H1 (cell line): ENCODE data around the gene FARS2. TPM values are rescaled to one million over a fixed set of nuclear protein-coding genes. Genes with fewer than 3 reads are reported as not detected.

Experiments
- BRCA1 ChIP-seq: IDR thresholded peaks from 2 replicates; pipeline ENCODE4 v1.6.1; 2012; ENCODE audit warnings: low read depth, low read length, improper control_type of control experiment
- CREB1 ChIP-seq: IDR thresholded peaks from 2 replicates; pipeline ENCODE4 v1.6.1; 2012; ENCODE audit warnings: inconsistent platforms
- GABPA ChIP-seq: IDR thresholded peaks from 2 replicates; pipeline ENCODE4 v1.6.1; 2011; ENCODE audit warnings: mild to moderate bottlenecking, low read length, moderate library complexity, borderline replicate concordance; ENCODE audit not compliant: insufficient read depth
- NRF1 ChIP-seq: IDR thresholded peaks from 2 replicates; pipeline ENCODE4 v1.6.1; 2011; ENCODE audit warnings: mild to moderate bottlenecking, low read depth, low read length, improper control_type of control experiment
- RXRA ChIP-seq: IDR thresholded peaks from 2 replicates; pipeline ENCODE4 v1.6.1; 2011; ENCODE audit warnings: low read depth, mild to moderate bottlenecking, low read length, moderate library complexity; ENCODE audit not compliant: insufficient read depth
- TAF7 ChIP-seq: optimal IDR thresholded peaks from 2 replicates; pipeline ENCODE3; 2011; ENCODE audit warnings: low read depth, mild to moderate bottlenecking, inconsistent platforms, low read length, moderate library complexity, borderline replicate concordance
- TEAD4 ChIP-seq: IDR thresholded peaks from 2 replicates; pipeline ENCODE4 v1.6.1; 2012; ENCODE audit warnings: low read depth, low read length, inconsistent platforms, mixed read lengths
- polyA plus RNA-seq, 7 experiments: library from polyadenylated mRNA; depleted of rRNA in 3 of 7; stranded (reverse) in 5 of 7; unstranded in 2 of 7; fragments of >200 nt in 5 of 7; fragments of 200-250 nt in 2 of 7; gene quantifications; 1 replicate in 5 of 7; 2 replicates in 1 of 7; 4 replicates in 1 of 7; pipeline versions ENCODE4 v1.2.1 to v1.2.3, GENCODE V29; 2011 to 2013; ENCODE audit warnings: missing spikeins in 2 of 7, mixed read lengths in 2 of 7
- total RNA-seq: library from RNA; stranded (reverse); fragmentation: NEBNext Ultra II Directional; extraction: Animal tissue kit (Norgen Biotek cat#: 25700); gene quantifications from 2 replicates; pipeline ENCODE4 v1.2.1, GENCODE V29; 2021
- TF ChIP-seq, protein P1 (sequence below): fragments of 300-600 bp; sonication (generic); IDR thresholded peaks from 2 replicates; pipeline ENCODE4 v1.7.1; 2012; ENCODE audit warnings: low read length, moderate library complexity, mild to moderate bottlenecking, inconsistent platforms; ENCODE audit not compliant: insufficient replicate concordance

FARS2 gene
- total and polyA plus RNA-seq, 2 of the 8 experiments (the other 6 are each of a cell fraction or from before 2014, with no cell fraction given): 11.7 to 14.4 TPM

DNA sequence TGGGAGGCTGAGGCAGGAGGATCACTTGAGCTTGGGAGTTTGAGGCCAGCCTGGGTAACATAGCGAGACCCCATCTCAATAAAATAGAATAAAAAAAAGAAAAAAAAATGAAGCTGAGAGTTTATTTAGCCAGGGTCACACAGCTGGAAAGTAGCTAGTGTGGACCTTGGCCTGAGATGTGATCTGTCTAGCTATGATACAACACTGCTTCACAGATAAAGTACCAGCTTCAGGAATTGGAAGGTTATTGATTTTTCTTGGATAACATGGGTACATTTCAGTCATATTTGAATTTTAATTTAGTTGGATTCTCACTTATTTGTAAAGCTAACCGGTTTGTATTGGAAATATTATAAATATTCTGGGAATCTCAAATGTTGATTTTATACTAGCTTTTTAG is 5.1 kb downstream of the FARS2 start (continued):
- TF ChIP-seq, protein P1, sequence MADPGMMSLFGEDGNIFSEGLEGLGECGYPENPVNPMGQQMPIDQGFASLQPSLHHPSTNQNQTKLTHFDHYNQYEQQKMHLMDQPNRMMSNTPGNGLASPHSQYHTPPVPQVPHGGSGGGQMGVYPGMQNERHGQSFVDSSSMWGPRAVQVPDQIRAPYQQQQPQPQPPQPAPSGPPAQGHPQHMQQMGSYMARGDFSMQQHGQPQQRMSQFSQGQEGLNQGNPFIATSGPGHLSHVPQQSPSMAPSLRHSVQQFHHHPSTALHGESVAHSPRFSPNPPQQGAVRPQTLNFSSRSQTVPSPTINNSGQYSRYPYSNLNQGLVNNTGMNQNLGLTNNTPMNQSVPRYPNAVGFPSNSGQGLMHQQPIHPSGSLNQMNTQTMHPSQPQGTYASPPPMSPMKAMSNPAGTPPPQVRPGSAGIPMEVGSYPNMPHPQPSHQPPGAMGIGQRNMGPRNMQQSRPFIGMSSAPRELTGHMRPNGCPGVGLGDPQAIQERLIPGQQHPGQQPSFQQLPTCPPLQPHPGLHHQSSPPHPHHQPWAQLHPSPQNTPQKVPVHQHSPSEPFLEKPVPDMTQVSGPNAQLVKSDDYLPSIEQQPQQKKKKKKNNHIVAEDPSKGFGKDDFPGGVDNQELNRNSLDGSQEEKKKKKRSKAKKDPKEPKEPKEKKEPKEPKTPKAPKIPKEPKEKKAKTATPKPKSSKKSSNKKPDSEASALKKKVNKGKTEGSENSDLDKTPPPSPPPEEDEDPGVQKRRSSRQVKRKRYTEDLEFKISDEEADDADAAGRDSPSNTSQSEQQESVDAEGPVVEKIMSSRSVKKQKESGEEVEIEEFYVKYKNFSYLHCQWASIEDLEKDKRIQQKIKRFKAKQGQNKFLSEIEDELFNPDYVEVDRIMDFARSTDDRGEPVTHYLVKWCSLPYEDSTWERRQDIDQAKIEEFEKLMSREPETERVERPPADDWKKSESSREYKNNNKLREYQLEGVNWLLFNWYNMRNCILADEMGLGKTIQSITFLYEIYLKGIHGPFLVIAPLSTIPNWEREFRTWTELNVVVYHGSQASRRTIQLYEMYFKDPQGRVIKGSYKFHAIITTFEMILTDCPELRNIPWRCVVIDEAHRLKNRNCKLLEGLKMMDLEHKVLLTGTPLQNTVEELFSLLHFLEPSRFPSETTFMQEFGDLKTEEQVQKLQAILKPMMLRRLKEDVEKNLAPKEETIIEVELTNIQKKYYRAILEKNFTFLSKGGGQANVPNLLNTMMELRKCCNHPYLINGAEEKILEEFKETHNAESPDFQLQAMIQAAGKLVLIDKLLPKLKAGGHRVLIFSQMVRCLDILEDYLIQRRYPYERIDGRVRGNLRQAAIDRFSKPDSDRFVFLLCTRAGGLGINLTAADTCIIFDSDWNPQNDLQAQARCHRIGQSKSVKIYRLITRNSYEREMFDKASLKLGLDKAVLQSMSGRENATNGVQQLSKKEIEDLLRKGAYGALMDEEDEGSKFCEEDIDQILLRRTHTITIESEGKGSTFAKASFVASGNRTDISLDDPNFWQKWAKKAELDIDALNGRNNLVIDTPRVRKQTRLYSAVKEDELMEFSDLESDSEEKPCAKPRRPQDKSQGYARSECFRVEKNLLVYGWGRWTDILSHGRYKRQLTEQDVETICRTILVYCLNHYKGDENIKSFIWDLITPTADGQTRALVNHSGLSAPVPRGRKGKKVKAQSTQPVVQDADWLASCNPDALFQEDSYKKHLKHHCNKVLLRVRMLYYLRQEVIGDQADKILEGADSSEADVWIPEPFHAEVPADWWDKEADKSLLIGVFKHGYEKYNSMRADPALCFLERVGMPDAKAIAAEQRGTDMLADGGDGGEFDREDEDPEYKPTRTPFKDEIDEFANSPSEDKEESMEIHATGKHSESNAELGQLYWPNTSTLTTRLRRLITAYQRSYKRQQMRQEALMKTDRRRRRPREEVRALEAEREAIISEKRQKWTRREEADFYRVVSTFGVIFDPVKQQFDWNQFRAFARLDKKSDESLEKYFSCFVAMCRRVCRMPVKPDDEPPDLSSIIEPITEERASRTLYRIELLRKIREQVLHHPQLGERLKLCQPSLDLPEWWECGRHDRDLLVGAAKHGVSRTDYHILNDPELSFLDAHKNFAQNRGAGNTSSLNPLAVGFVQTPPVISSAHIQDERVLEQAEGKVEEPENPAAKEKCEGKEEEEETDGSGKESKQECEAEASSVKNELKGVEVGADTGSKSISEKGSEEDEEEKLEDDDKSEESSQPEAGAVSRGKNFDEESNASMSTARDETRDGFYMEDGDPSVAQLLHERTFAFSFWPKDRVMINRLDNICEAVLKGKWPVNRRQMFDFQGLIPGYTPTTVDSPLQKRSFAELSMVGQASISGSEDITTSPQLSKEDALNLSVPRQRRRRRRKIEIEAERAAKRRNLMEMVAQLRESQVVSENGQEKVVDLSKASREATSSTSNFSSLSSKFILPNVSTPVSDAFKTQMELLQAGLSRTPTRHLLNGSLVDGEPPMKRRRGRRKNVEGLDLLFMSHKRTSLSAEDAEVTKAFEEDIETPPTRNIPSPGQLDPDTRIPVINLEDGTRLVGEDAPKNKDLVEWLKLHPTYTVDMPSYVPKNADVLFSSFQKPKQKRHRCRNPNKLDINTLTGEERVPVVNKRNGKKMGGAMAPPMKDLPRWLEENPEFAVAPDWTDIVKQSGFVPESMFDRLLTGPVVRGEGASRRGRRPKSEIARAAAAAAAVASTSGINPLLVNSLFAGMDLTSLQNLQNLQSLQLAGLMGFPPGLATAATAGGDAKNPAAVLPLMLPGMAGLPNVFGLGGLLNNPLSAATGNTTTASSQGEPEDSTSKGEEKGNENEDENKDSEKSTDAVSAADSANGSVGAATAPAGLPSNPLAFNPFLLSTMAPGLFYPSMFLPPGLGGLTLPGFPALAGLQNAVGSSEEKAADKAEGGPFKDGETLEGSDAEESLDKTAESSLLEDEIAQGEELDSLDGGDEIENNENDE: no peak
- TF ChIP-seq TEAD4: no peak
- TF ChIP-seq NRF1: no peak
- TF ChIP-seq CREB1: no peak
- TF ChIP-seq RXRA: no peak
- TF ChIP-seq TAF7: no peak
- no peak for TF ChIP-seq GABPA
- TF ChIP-seq BRCA1: no peak
